ENCODE measurements around the gene NOC3L. TPM values are rescaled to one million over a fixed set of nuclear protein-coding genes. Genes with fewer than 3 reads are reported as not detected.

Gene NOC3L
- total RNA-seq, 1 experiment from 2014 or later, result 37.1 TPM

DNA sequence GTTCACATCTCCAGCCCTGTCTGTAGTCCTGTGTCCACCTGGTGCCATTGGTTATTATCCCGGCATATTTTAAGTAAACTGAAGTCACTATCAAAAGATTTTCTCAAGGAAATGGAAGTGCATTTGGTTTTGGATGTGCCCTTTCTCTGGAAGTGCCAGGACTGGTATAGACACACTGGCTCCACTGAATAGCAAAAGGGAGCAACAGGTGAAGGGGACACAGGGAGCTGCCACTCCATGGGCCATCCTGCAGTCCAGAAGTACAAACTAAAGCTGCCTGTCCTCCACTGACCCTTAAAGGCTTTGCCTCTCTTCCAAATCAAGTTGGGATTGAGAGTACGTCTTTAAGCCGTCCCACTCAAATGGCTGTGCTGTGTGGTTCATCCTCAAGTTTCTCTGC, 62.7 kb downstream of the NOC3L start:
- DNase-seq (ENCODE audit: low spot score), result no peak

DNA sequence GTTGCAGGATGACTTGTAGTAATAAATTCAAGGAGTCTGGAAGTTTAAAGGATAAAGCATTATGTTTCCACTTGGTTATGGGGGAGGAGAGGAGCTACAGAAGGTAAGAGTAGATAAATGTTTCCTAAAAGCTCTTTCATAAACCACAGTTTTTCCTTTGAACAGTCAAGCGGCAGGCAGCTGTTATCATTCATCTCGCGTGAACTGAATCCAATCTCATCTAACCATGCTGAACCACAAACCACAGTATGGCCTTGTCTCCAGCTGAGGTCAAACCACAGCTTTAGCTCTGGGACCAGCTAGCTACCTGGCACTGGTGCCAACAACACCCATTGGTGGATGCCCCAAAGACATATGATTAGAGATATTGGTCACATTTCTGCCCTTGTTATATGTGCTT, 63.3 kb downstream of the NOC3L start:
- DNase-seq (ENCODE audit: low spot score), result peak; percentile 91

DNA sequence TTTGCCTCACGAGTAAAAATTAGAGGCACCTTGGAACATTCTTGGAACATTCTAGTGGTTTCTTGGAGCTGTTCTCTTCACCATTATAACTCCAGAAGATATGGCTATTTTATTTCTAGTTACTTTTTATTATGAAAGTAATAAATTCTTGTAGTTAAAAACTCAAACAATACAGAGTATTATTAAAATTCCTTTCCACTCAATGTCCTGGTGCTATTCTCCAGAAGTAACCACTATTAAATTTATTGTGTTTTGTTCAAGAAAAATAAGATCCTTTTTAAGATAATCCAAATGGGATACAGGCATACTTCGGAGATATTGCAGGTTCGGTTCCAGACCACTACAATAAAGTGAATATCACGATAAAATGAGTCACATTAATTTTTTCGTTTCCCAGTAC, 68.6 kb downstream of the NOC3L start:
- DNase-seq (ENCODE audit: low spot score), result no peak

DNA sequence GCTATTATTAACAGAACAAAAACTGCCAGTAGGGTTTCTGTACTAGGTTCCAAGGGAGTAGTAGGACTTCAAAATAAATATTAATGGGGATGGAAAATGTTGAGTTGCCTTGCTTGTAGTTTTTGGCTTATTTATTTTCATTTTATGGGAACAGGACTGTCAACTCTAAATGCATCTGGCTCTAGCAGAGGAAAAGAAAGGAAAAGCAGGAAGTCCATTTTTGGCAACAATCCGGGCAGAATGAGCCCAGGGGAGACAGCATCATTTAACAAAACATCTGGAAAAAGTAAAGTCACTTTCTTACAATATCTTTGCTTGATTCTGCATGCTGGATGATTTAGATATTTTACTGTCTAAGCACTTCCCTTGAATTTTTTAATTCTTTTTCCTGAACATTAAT, 69.4 kb downstream of the NOC3L start:
- no peak for DNase-seq (ENCODE audit: low spot score)

DNA sequence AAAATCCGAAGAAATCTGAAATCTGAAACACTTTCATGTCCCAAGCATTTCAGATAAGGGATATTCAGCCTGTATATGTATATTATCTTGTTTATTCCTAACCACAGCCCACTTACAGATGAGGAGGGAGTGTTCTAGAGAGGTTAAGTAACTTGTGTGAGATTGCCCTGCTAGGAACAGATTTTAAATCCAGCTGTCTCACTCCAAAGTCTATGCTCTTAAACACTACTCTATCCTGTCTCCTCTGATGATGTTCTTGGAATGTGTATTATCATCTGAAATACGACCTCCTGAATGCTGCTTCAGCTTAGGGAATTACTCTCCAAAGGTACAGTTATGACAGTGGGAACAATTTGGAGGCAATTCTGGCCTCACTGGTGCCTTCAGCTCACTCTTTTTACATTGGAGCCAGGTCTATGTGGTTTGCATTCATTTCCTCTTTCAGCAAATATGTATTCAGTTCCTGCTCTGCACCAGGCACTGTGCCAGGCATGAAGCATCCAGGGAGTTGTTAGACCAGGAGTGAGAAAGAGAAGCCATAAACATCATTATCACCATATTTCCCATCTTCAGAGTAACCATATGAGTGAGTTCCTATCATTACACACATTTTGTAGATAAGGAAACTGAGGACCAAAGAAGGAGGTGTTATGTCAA, 70.2 kb downstream of the NOC3L start:
- no peak for DNase-seq (ENCODE audit: low spot score)

DNA sequence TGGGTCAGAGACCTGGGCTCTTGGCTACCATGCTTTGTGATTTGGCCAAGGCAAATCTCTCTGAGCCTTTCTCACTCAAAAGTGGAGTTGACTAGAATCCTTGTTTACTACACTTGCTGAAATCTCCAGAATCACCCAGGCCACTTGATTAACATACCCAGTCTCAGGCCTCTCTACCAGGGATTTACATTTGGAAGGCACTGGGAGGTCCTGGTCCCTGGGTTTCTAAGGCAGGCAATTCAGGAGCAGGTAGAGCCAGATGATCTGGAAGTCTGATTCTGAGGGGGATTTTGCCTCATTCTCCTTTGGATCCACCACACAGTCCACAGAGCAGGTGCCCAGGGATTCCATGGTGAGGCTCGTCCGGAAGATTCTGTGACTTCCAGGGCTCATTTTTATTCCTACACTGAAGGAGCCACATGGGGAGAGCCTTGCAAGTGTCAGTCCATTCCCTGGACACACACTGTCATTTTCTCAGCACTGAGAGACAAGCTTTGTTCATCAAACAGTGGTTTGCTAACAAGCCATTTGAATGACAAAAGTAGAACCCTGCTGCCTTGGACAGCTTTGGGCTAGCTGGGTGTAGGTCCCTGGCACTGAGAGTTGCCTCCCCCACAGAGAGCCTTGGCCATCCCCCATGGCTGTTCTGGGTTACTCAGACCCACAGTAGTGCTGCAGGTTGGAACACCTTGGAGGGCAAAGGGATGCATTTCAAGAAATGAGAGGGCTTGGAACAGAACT, 74.2 kb downstream of the NOC3L start:
- DNase-seq (ENCODE audit: low spot score), result no peak

DNA sequence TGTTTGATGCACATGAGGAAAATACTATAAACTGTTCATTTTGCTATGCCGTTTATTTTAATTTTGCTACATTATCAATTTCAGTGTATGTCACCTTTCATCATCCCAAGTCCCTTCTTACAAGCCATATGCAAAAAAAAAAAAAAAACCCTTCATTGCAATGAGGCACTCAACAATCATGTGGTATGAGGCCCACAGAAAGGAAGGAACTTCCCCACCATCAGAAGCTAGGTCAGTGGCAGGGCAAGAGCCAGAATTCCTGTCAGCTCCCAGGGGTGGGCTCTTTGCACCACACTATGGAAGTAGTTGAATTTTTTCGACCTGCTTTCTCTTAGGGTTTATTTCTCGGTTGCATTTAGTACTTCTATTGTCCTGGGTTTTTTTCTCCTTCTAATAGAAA, 75.4 kb downstream of the NOC3L start:
- DNase-seq (ENCODE audit: low spot score), result no peak

DNA sequence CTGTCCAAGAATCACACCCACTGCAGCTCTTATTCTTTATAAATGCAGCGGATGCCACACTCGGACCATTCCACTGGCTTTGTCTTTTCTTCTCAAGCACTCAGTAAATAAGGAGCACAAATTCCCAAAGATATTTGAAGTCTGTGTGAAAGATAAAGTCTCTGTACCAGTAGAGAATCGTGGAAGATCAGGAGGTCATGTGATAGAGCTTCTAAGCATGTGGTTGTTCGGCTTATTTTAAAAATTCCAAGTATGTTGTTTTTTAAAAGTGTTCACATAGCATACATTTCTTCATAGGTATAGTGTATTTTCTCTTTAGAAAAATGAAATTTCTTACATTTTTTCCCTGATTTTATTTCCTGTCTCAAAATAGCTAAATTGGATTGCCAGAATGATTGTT, 75.8 kb downstream of the NOC3L start:
- DNase-seq (ENCODE audit: low spot score), result no peak

DNA sequence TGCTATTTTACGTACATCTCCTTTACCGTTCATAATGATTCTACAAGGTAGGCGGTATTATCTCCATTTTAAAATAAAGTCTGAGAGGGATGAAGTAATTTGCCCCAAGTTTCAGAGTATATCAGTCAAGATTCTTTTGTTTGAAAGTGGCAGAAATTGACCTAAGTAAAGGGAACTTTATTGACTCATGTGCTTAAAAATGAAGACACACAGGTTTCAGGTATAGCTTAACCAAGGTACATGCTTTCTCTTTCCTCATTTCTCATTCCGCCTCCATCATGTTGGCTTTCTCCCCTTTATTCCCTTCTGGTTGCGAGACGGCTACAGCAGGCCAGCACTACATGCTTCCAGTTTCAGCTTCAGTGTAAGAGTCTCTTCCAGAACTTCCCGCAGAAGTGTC, 77.5 kb downstream of the NOC3L start:
- DNase-seq (ENCODE audit: low spot score), result no peak

Other genes with a start within 250 kb of the NOC3L start
- 4.1 and 4.9 TPM in 2 replicates for gene TBC1D12, start 39.6 kb upstream of the NOC3L start, total RNA-seq (2014; rRNA removed; shearing (Covaris generic))
- gene HELLS, start 182.8 kb upstream of the NOC3L start, total RNA-seq (2014; rRNA removed; shearing (Covaris generic)), result 32.2 and 94.1 TPM in 2 replicates

All from H4 (cell line).